Activated B cell treated with CpG ODN at 0.5 μM for 24 hours (primary cell): ENCODE data around the gene SPHK2. TPM values are rescaled to one million over a fixed set of nuclear protein-coding genes. Genes with fewer than 3 reads are reported as not detected.

ENCODE experiments used
- ATAC-seq: fragments of 200-7000 bp; cut with Tn5 transposase; one replicate; pipeline ENCODE4 v1.10.0; 2021; ENCODE audit warnings: low read depth, mild to moderate bottlenecking, moderate library complexity
- CTCF ChIA-PET: fragments of 350-600 bp; sonication (Branson Sonifier 250); formaldehyde crosslinking; loops from one replicate; lab custom pipeline; 2021; ENCODE audit warnings: antibody characterized with exemption; lab: Charles Lee
- POLR2A ChIA-PET: fragments of 350-600 bp; sonication (Branson Sonifier 250); formaldehyde crosslinking; loops from one replicate; lab custom pipeline; 2021; ENCODE audit warnings: antibody characterized with exemption; lab: Charles Lee
- DNase-seq: peaks from one replicate; pipeline ENCODE4 v3.0.0; 2022
- H3K27ac Mint-ChIP-seq: one replicate; pipeline ENCODE4 v1.8.0; 2020; ENCODE audit warnings: mixed read lengths
- H3K27me3 Mint-ChIP-seq: one replicate; pipeline ENCODE4 v1.8.0; 2021; ENCODE audit warnings: mixed read lengths
- H3K36me3 Mint-ChIP-seq: one replicate; pipeline ENCODE4 v1.8.0; 2021; ENCODE audit warnings: low read depth, mixed read lengths
- H3K4me1 Mint-ChIP-seq: one replicate; pipeline ENCODE4 v1.8.0; 2021; ENCODE audit warnings: mixed read lengths
- H3K4me3 Mint-ChIP-seq: one replicate; pipeline ENCODE4 v1.8.0; 2020; ENCODE audit warnings: mild to moderate bottlenecking, mixed read lengths
- H3K9me3 Mint-ChIP-seq: one replicate; pipeline ENCODE4 v1.8.0; 2020; ENCODE audit warnings: mixed read lengths
- intact Hi-C: fragments of 100-400 bp; cut with micrococcal nuclease; formaldehyde crosslinking; loops from one replicate; pipeline ENCODE4 v1.15.1; 2024
- total RNA-seq: library from RNA; stranded (reverse); gene quantifications from 2 replicates; pipeline ENCODE4 v1.2.3, GENCODE V29; 2022
- TF ChIP-seq, protein P1 (sequence below): fragments of 200-600 bp; IDR thresholded peaks from one replicate; pipeline ENCODE4 v1.8.0; 2022; ENCODE audit warnings: antibody characterized with exemption, mild to moderate bottlenecking

Gene SPHK2
- total RNA-seq, 1 donor from 2014 or later = 48.5 TPM

DNA sequence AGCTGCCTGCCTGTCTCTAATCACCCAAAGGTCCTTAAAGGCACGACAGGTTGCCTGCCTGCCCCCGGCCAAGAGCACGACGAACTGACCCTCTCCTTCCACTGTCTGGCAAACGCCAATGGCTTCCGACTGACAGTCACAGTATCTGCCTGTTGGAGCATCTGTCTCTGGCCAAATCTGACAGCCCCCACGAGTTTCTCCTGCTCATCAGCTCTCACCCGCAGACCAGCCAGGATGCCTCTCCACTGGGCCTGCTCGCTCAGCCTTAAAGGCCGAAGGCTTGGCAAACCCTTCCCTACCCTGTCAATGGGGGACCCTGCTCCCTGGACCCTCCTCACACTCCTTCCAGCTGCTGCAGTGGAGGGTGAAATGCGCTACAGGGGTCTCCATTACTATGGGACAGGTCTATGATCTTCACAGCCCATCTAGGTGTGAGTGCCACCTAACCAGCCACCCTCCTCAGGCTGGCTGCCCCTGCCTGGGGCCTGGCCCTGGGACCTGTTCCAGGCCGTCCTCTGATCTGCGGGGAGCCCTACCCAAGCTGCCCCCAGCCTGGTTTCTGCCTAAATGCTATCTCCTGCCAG is 5.4 kb upstream of the SPHK2 start:
- no peaks in the 10 kb centered on the region for H3K9me3 Mint-ChIP-seq
- no peak overlapping the region for H3K27ac Mint-ChIP-seq
- no peak overlapping the region for H3K4me3 Mint-ChIP-seq
- TF ChIP-seq, protein P1, sequence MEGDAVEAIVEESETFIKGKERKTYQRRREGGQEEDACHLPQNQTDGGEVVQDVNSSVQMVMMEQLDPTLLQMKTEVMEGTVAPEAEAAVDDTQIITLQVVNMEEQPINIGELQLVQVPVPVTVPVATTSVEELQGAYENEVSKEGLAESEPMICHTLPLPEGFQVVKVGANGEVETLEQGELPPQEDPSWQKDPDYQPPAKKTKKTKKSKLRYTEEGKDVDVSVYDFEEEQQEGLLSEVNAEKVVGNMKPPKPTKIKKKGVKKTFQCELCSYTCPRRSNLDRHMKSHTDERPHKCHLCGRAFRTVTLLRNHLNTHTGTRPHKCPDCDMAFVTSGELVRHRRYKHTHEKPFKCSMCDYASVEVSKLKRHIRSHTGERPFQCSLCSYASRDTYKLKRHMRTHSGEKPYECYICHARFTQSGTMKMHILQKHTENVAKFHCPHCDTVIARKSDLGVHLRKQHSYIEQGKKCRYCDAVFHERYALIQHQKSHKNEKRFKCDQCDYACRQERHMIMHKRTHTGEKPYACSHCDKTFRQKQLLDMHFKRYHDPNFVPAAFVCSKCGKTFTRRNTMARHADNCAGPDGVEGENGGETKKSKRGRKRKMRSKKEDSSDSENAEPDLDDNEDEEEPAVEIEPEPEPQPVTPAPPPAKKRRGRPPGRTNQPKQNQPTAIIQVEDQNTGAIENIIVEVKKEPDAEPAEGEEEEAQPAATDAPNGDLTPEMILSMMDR = no peak
- ATAC-seq (no peak), DNase-seq (no peak)
- peaks cover 32% of the 10 kb centered on the region for H3K4me1 Mint-ChIP-seq
- H3K36me3 Mint-ChIP-seq = peaks cover 43% of the 10 kb centered on the region
- POLR2A ChIA-PET = interaction anchor here (0.6 to 1.6 kb wide), 3 partner anchors 10 to 125 kb away, joined by 3 to 6 read pairs (median 6); no protein-coding TSS in a partner anchor
- CTCF ChIA-PET = interaction anchor here (1.0 kb wide), 1 partner anchor 32 kb away, joined by 3 read pairs; the partner anchor contains the start of gene CA11
- intact Hi-C loops = no loop called here
- no peaks in the 10 kb centered on the region for H3K27me3 Mint-ChIP-seq

DNA sequence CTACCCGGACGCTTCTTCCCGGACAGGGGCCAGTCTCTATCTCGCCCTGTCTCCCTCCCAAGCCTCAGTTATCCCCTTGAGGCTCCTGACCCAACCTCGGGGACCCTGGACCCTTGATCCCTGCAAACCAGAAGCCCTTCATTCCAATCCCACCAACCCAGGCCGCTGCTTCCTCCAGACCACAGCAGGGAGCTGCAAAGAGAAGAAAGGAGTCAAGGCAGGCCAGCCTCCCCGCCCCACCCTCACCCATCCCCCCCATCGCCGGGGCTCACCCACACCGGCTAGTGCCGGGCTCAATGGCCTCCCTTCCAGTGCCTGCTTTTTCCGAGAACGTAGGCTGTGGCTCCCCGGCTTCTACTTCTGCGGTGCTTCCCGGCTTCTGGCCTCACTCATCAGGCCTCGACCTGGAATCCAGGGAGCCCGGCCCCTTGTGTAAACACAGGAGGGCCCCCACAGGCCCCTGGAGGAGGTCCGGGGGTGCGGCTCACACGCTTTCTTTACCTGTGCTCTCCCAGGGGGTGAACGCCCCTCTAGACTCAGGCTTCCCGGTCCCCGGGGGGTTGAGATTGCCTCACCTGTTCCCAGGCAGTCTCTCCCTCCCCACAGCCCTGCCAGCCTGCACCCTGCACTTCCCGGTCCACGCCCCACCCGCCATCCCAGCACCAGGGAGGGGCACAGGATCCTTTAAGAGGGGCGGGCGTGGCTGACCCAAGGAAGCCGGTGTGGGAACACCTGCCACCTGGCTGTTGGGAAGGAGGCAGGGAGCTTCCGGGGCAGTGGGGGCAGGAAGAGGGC is 4.7 kb upstream of the SPHK2 start, which contains the start of gene FAM83E:
TSS of gene FAM83E (minus strand) at position 641 of the 795 bp plus-strand sequence. CDS start 1,704 bp downstream, outside the sequence.
- DNase-seq = no peak
- Mint-ChIP-seq H3K9me3 (no peaks in the 10 kb centered on the region), H3K27ac (no peak within 1 kb of the TSS), H3K27me3 (no peaks in the 10 kb centered on the region), H3K4me1 (peaks cover 34% of the 10 kb centered on the region), H3K36me3 (peaks cover 47% of the 10 kb centered on the region), H3K4me3 (peak within 1 kb of the TSS; percentile 35)
- no peak for ATAC-seq
- TF ChIP-seq, protein P1 = no peak
- ChIA-PET POLR2A (interaction anchor here (0.6 to 1.6 kb wide), 3 partner anchors 9 to 126 kb away, joined by 3 to 6 read pairs (median 6); no protein-coding TSS in a partner anchor), CTCF (no interaction called here)
- intact Hi-C loops = no loop called here

DNA sequence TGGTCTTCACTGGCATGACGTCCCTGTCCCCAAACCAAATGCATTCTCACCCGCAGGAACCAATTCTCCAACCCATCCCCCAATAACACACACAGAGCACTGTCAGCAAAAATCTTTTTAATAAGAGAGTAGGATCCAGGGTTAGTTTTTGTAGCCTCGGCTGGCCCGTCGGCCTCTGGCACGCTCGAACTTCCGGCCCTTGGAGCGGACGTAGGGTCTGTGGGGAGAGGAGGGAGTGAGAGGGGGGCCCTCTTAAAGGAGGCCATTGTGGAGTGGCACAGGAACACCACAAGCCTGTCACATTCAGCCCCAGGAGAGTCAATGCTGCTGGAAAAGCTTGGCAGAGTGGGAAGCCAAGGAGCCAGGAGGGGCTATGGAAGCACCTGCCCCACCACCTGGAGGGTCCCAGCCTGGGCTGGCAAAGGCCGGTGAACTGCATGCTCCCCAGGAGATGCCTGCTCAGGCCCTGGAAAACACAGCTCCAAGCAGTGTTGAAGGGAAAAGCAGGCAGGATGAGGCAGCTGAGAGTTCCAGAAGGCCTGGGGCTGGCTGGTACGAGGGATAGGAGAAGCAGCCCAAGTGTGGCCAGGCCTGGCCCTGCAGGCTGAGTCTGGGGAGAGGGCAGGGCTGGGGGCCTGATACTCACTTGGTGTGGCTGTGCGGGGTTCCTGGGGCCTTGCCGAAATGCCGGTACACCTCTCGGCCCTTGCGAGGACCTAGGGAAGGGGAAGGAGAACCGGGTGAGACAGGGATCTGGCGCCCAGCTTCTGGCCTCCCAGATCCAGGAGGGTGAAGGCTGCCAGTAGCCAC is 3.9 kb upstream of the SPHK2 start:
- Mint-ChIP-seq H3K4me1 (peaks cover 42% of the 10 kb centered on the region), H3K27me3 (no peaks in the 10 kb centered on the region), H3K4me3 (peak overlapping the region; percentile 35), H3K36me3 (peaks cover 50% of the 10 kb centered on the region), H3K27ac (no peak overlapping the region), H3K9me3 (no peaks in the 10 kb centered on the region)
- ATAC-seq = no peak
- ChIA-PET CTCF (no interaction called here), POLR2A (interaction anchor here (0.6 to 3.3 kb wide), 3 partner anchors 9 to 39 kb away, joined by 3 to 22 read pairs (median 4); partner anchors contain the start of gene DBP)
- intact Hi-C loops = no loop called here
- no peak for DNase-seq
- TF ChIP-seq, protein P1 = no peak

DNA sequence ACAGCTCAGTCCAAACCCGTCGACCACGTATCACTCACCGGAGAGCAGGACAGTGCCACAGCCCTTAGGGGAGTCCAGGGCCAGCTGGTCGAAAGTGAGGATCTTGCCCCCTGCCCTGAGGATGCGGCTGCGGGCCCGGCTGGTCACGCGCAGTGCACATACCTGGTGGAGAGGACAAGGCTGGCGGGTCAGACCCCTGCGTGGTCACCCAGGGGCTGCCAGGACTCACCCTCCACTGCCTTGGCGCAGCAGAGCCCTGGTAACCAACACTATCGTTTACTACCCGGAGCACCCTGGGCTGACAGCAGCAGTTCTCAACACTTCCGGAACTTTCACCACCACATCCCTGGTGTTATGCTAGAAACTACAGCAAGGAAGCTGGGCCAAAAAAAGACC is 3.3 kb upstream of the SPHK2 start:
- POLR2A ChIA-PET = interaction anchor here (0.6 to 3.3 kb wide), 3 partner anchors 8 to 40 kb away, joined by 3 to 22 read pairs (median 4); partner anchors contain the start of gene DBP
- intact Hi-C loops = no loop called here
- Mint-ChIP-seq H3K9me3 (no peaks in the 10 kb centered on the region), H3K27ac (peak overlapping the region; percentile 24), H3K4me1 (peaks cover 42% of the 10 kb centered on the region), H3K4me3 (peak overlapping the region; percentile 59), H3K36me3 (peaks cover 50% of the 10 kb centered on the region), H3K27me3 (no peaks in the 10 kb centered on the region)
- ATAC-seq (no peak), DNase-seq (no peak)
- TF ChIP-seq, protein P1 = no peak
- CTCF ChIA-PET = no interaction called here
